Keratinocyte (primary cell): ENCODE measurements around the gene DDX51. TPM values are rescaled to one million over a fixed set of nuclear protein-coding genes. Genes with fewer than 3 reads are reported as not detected.
"Not testable (repeated sequence)": the region's sequence is repeated elsewhere in the genome, so short reads cannot be mapped to it uniquely, and the experiment has no call there.

Experiments used
- DNase-seq: peaks from one replicate; pipeline ENCODE4 v3.0.0-alpha.2; 2011; ENCODE audit warnings: low read depth, missing footprints, low spot score
- FAIRE-seq: peaks from 2 replicates; lab custom pipeline; 2011; peaks lifted over from hg19 to GRCh38; lab: Jason Lieb, UNC
- H2AFZ ChIP-seq: 2 replicates; pipeline ENCODE4 v1.6.0; 2012; ENCODE audit warnings: low read length, control low read depth, inconsistent platforms; ENCODE audit not compliant: control insufficient read depth
- H3K27ac ChIP-seq: 2 replicates; pipeline ENCODE4 v1.5.1; 2011; ENCODE audit warnings: low read length; ENCODE audit not compliant: control insufficient read depth, insufficient read depth
- H3K27me3 ChIP-seq: 3 replicates; pipeline ENCODE4 v1.6.0; 2011; ENCODE audit warnings: low read length; ENCODE audit not compliant: control insufficient read depth, insufficient read depth; ENCODE audit errors: extremely low read depth
- H3K36me3 ChIP-seq, 2 experiments: 2 replicates in 1 of 2; 3 replicates in 1 of 2; pipeline ENCODE4 v1.5.1; 2011; ENCODE audit warnings: low read length in 2 of 2, mild to moderate bottlenecking in 1 of 2; ENCODE audit not compliant: control insufficient read depth in 2 of 2, insufficient read depth in 2 of 2; ENCODE audit errors: extremely low read depth in 1 of 2
- H3K4me1 ChIP-seq: 3 replicates; pipeline ENCODE4 v1.5.1; 2011; ENCODE audit warnings: low read length; ENCODE audit not compliant: control insufficient read depth, insufficient read depth; ENCODE audit errors: extremely low read depth
- H3K4me2 ChIP-seq: 3 replicates; pipeline ENCODE4 v1.6.0; 2011; ENCODE audit warnings: low read depth, low read length; ENCODE audit not compliant: control insufficient read depth, insufficient read depth; ENCODE audit errors: extremely low read depth
- H3K4me3 ChIP-seq, 3 experiments: fragments of 200-600 bp in 1 of 3; sonication (generic) in 1 of 3; 2 replicates in 2 of 3; 3 replicates in 1 of 3; pipeline ENCODE4 v1.5.1; 2011 to 2016; ENCODE audit warnings: low read length in 3 of 3, mild to moderate bottlenecking in 3 of 3, control low read depth in 2 of 3, inconsistent platforms in 1 of 3, low read depth in 1 of 3, mixed read lengths in 1 of 3, mixed run types in 1 of 3, moderate library complexity in 1 of 3; ENCODE audit not compliant: control insufficient read depth in 2 of 3, insufficient read depth in 2 of 3; ENCODE audit errors: extremely low read depth in 1 of 3
- H3K79me2 ChIP-seq: 2 replicates; pipeline ENCODE4 v1.6.0; 2012; ENCODE audit warnings: low read length; ENCODE audit not compliant: control insufficient read depth, insufficient read depth
- H3K9ac ChIP-seq: 3 replicates; pipeline ENCODE4 v1.6.0; 2011; ENCODE audit warnings: low read length; ENCODE audit not compliant: control insufficient read depth, insufficient read depth; ENCODE audit errors: extremely low read depth
- H3K9me1 ChIP-seq: 3 replicates; pipeline ENCODE4 v1.6.0; 2011; ENCODE audit warnings: low read length; ENCODE audit not compliant: control insufficient read depth, insufficient read depth; ENCODE audit errors: extremely low read depth
- H3K9me3 ChIP-seq: 2 replicates; pipeline ENCODE4 v1.5.1; 2012; ENCODE audit warnings: low read depth, low read length; ENCODE audit not compliant: control insufficient read depth
- H4K20me1 ChIP-seq: 3 replicates; pipeline ENCODE4 v1.6.0; 2011; ENCODE audit warnings: low read length; ENCODE audit not compliant: control insufficient read depth, insufficient read depth; ENCODE audit errors: extremely low read depth
- EZH2 ChIP-seq: IDR thresholded peaks from one replicate; pipeline ENCODE4 v1.6.1; 2012; ENCODE audit warnings: inconsistent platforms, mild to moderate bottlenecking, low read length, moderate library complexity
- dilution Hi-C: fragments of 300-500 bp; cut with MboI; formaldehyde crosslinking; loops from one replicate; pipeline ENCODE4 v1.7.0; 2020; ENCODE audit warnings: low sequenced_read_pairs; ENCODE audit not compliant: extremely low pct_ligation_motif_present
- polyA plus RNA-seq, 5 experiments: library from polyadenylated mRNA; depleted of rRNA in 3 of 5; stranded (reverse) in 3 of 5; stranded (forward) in 1 of 5; unstranded in 1 of 5; fragments of >200 nt; gene quantifications; 1 replicate in 1 of 5; 2 replicates in 3 of 5; 3 replicates in 1 of 5; pipeline versions ENCODE4 v1.2.1 to v1.2.3, GENCODE V29; 2011 to 2012; ENCODE audit warnings: missing spikeins in 2 of 5, low read depth in 1 of 5, low replicate concordance in 1 of 5
- TF ChIP-seq, protein P1 (sequence below), 3 experiments: IDR thresholded peaks in 1 of 3; conservative IDR thresholded peaks in 1 of 3; optimal IDR thresholded peaks in 1 of 3; 2 replicates in 2 of 3; 3 replicates in 1 of 3; pipeline versions ENCODE3 to v1.5.1; 2011; ENCODE audit warnings: low read length in 3 of 3, mild to moderate bottlenecking in 3 of 3, moderate library complexity in 2 of 3, control low read depth in 1 of 3, inconsistent platforms in 1 of 3; ENCODE audit not compliant: insufficient read depth in 2 of 3; ENCODE audit errors: extremely low read depth in 1 of 3

Gene DDX51
- polyA plus RNA-seq, 1 donor (not counting 4 experiments of a cell fraction or from before 2014, with no cell fraction given) = 7.4 TPM

DNA sequence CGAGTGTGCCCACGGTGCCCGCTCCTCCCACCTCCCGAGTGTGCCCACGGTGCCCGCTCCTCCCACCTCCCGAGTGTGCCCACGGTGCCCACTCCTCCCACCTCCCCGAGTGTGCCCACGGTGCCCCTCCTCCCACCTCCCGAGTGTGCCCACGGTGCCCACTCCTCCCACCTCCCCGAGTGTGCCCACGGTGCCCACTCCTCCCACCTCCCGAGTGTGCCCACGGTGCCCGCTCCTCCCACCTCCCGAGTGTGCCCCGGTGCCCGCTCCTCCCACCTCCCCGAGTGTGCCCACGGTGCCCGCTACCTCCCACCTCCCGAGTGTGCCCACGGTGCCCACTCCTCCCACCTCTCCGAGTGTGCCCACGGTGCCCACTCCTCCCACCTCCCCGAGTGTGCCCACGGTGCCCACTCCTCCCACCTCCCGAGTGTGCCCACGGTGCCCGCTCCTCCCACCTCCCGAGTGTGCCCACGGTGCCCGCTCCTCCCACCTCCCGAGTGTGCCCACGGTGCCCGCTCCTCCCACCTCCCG lies 9.4 kb downstream of the DDX51 start:
- H3K27ac ChIP-seq, H3K9ac ChIP-seq, dilution Hi-C loops, H3K9me3 ChIP-seq, FAIRE-seq, H3K79me2 ChIP-seq, H3K4me3 ChIP-seq, H3K4me1 ChIP-seq, H2AFZ ChIP-seq, DNase-seq, H3K27me3 ChIP-seq, H3K9me1 ChIP-seq, H3K4me2 ChIP-seq, H3K36me3 ChIP-seq, H4K20me1 ChIP-seq: not testable (repeated sequence)

DNA sequence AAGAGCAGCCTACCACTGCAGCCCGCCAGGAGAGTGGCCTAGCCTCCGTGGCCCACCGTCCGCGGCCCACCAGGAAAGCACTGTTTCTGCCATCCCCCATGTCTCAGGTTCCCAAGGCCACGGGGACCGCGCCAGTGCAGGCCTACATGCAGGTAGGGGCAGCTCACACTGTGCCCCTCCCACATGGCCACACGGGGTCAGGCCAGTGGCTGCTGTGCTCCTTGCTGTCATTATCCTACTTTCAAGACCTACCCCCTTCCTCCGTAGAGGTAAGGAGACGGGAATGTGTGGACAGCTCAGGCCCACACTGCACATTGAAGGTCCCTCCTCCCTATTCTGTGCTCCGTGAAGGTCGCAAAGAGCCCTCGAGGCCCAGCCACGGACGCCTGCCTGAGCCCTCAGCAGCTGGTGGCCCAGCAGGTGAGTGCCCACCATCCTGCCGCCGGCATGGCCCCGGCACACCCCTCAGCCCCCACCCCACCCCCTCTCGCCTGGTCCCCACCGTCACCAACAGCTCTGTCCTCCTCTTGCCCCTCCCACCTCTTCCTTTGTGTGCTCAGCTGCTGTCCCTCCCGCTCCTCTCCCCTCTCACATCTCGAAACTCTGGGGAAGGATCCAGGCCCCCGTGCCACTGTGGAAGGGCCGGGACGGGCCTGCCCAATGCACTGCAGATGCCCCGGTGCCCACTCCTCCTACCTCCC lies 10.0 kb downstream of the DDX51 start:
- H2AFZ ChIP-seq = no peak overlapping the region
- H3K9me1 ChIP-seq = no peaks in the 10 kb centered on the region
- no peaks in the 10 kb centered on the region for H4K20me1 ChIP-seq
- peaks cover 1 to 3% of the 10 kb centered on the region in 2 experiments for H3K36me3 ChIP-seq
- TF ChIP-seq EZH2 = no peak
- TF ChIP-seq, protein P1, sequence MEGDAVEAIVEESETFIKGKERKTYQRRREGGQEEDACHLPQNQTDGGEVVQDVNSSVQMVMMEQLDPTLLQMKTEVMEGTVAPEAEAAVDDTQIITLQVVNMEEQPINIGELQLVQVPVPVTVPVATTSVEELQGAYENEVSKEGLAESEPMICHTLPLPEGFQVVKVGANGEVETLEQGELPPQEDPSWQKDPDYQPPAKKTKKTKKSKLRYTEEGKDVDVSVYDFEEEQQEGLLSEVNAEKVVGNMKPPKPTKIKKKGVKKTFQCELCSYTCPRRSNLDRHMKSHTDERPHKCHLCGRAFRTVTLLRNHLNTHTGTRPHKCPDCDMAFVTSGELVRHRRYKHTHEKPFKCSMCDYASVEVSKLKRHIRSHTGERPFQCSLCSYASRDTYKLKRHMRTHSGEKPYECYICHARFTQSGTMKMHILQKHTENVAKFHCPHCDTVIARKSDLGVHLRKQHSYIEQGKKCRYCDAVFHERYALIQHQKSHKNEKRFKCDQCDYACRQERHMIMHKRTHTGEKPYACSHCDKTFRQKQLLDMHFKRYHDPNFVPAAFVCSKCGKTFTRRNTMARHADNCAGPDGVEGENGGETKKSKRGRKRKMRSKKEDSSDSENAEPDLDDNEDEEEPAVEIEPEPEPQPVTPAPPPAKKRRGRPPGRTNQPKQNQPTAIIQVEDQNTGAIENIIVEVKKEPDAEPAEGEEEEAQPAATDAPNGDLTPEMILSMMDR (optimal IDR thresholded peaks at IDR 0.05 in 1 of 3, IDR thresholded peaks at IDR 0.05 in 1 of 3, conservative IDR thresholded peaks at IDR 0.05 in 1 of 3; ENCODE audit: extremely low read depth in 1 of 3, insufficient read depth in 2 of 3, low read length in 3 of 3) = peak in 1 of 3 experiments; percentile 9
- H3K9me3 ChIP-seq = no peaks in the 10 kb centered on the region
- H3K9ac ChIP-seq = no peak overlapping the region
- no peaks in the 10 kb centered on the region for H3K27me3 ChIP-seq
- H3K4me2 ChIP-seq = no peak overlapping the region
- dilution Hi-C loops = no loop called here
- no peaks in the 10 kb centered on the region for H3K4me1 ChIP-seq
- no peak for DNase-seq
- no peak overlapping the region for H3K27ac ChIP-seq
- FAIRE-seq = no peak
- H3K79me2 ChIP-seq = no peaks in the 10 kb centered on the region
- no peak overlapping the region for H3K4me3 ChIP-seq
